22Rv1 (cell line): ENCODE results near the gene KCNIP4.

Experiments used
- H3K27ac ChIP-seq: fragments of 450-650 bp; 2 replicates; pipeline ENCODE4 v1.5.1; 2017
- ZFX ChIP-seq: fragments of 450-650 bp; IDR thresholded peaks from 2 replicates; pipeline ENCODE4 v1.6.1; 2017; ENCODE audit warnings: antibody characterized with exemption, borderline replicate concordance
- TF ChIP-seq, protein P1 (sequence below): fragments of 450-650 bp; IDR thresholded peaks from 2 replicates; pipeline ENCODE4 v1.5.1; 2017; ENCODE audit warnings: mild to moderate bottlenecking

Gene KCNIP4

DNA sequence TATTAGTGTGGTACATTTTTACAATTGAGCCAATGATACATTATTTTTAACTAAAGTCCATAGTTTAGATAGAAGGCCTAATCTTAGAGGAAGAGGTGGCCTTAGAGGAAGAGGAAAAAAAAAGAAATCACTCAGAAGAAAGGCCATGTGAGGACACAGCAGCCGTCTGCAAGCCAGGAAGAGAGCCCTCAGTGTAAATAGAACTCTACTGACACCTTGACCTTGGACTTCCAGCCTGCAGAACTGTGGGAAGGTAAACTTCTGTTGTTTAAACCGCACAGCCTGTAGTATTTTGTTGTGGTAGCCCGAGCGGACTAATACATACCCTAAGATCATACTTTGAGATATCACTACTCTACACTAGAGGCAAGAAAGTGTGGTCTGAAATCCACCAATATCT is 5.1 kb upstream of the KCNIP4 start:
- TF ChIP-seq ZFX: no peak
- TF ChIP-seq, protein P1, sequence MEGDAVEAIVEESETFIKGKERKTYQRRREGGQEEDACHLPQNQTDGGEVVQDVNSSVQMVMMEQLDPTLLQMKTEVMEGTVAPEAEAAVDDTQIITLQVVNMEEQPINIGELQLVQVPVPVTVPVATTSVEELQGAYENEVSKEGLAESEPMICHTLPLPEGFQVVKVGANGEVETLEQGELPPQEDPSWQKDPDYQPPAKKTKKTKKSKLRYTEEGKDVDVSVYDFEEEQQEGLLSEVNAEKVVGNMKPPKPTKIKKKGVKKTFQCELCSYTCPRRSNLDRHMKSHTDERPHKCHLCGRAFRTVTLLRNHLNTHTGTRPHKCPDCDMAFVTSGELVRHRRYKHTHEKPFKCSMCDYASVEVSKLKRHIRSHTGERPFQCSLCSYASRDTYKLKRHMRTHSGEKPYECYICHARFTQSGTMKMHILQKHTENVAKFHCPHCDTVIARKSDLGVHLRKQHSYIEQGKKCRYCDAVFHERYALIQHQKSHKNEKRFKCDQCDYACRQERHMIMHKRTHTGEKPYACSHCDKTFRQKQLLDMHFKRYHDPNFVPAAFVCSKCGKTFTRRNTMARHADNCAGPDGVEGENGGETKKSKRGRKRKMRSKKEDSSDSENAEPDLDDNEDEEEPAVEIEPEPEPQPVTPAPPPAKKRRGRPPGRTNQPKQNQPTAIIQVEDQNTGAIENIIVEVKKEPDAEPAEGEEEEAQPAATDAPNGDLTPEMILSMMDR: no peak
- H3K27ac ChIP-seq: no peak overlapping the region

DNA sequence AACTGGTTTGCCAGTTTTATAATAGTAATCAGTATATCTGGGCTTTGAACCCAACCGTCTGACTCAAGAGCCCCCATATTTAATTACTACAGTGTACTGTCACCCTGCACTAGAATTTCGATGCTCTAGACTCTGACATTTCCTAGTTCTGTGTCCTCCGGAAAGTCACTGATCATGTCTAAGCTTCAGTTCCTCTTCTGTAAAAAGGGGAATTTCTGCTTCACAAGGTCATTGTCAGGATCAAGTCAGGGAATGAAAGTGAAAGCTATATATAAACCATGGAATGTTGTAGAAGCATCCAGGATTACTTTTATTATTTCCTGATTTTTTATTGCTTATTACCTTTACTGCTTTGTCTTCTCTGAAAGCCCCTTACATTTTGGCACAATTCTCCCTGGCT is 4.0 kb upstream of the KCNIP4 start:
- TF ChIP-seq, protein P1: no peak
- no peak for TF ChIP-seq ZFX
- H3K27ac ChIP-seq: no peak overlapping the region

DNA sequence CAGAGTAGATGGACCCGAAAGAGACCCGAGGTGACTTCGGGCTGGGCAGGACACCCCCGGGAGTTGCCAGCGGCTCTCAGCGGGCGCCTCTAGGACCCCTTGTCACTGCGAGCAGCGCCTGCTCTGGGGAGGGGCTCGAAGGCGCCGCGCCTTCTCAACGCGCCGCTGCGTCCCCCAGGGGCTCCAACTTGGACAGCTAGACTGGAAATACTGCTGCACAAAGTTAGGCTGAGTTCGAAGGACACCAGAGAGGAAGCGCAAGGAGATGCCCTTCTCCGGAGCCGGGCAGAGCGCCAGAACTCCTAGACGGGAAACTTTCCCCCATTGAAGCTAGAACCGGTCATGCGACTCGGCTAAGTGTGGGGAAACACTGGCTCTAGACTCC is 493 bp upstream of the KCNIP4 start:
- TF ChIP-seq, protein P1: no peak
- TF ChIP-seq ZFX: no peak
- H3K27ac ChIP-seq: no peak overlapping the region

DNA sequence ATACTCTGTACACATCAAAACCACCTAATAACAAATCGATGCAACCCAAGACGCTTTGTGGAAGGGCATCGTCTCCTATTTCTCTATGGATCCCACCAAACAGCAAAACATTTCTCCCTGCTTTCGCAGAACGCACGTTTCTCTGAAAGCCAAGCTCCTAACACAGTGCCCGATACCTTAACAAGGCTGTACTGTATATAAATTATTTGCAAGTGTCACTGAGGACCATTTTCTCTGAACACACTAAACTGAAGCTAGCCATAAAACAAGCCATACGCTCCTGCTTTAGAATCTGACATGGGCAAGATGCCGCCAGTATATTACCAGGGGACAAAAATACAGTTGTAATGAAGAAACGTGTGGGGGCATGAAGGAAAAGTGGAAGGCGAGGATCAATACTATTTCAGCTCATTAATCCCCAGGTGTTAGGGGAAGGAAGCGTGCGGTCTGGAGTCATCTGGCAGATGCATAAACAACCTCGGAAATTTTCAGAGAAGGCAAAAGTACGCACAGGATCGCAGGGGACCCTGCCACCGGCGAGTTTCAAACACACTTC is 703 bp downstream of the KCNIP4 start:
- TF ChIP-seq ZFX: no peak
- TF ChIP-seq, protein P1: no peak
- no peak overlapping the region for H3K27ac ChIP-seq

DNA sequence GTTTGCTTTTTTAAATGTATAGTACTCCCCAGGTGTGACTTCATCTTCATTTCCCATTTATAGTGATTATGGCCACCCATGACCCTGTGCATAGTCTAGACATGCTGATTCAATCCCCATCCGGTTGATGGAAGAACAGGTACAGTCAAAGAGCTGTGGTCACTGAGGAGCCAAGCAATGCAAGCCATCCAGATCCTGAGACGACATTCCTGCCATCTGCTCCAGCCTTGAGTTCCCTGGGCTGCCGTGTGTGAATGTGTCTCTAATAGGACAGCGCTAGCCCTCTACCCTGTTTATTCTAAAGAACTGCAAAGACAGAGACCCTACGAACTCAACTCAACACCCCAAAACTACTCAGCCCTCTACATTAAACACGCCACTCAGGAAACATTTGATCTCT is 1.7 kb downstream of the KCNIP4 start:
- no peak overlapping the region for H3K27ac ChIP-seq
- TF ChIP-seq, protein P1: no peak

DNA sequence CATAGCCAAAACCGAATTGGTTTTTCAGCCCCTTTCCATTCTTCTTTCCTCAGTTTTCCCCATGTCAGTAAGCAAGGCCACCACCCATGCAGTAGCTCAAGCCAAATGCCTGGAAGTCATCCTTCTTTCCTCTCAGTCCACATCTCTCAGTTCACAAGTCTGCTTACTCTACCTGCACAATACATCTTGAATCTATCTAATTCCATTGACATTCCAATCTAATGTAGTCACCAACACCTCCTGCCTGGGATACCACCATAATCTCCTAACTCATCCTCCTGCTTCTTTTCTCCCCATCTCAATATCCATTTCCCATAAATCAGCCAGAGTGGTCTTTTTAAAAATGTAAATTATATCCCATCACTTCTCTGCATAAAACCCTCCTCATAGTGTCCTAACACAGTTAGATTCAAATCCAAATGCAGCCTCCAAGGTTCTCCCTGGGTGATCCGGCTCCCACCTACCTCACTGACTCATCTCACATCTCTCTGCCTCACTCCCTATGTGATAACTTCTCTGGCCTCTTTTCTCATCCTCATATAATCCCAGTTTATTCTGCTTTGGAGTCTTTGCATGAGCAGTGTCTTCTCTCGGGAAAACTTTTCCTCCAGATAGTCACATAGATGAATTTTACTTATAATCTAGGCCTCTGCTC is 26.9 kb downstream of the KCNIP4 start:
- H3K27ac ChIP-seq: no peak overlapping the region
- TF ChIP-seq, protein P1: no peak
- no peak for TF ChIP-seq ZFX

DNA sequence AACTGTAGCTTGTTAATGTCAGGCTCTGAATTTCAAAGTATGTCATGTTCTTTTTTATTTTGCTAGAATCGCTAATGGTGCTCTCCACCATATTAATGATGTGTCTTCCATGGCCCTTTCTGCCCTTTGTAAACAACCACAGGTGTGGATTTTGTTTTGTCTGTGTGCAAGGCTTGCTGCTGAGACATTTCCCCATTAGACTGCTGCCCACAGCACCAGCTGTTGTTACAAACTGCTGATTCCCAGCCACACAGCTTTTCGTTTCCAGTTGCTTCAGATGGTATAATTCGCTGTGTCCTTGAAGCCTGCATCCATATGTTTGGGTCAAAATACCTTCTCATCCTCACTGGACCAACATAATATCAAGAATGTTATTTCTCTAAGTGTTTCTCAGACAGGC is 32.8 kb downstream of the KCNIP4 start:
- TF ChIP-seq ZFX: no peak
- TF ChIP-seq, protein P1: no peak
- H3K27ac ChIP-seq: no peak overlapping the region
